ENCODE data around the gene MAPK8IP3. TPM values are rescaled to one million over a fixed set of nuclear protein-coding genes. Genes with fewer than 3 reads are reported as not detected.

MAPK8IP3 gene
- total RNA-seq, 1 experiment from 2014 or later, result 72.3 TPM

DNA sequence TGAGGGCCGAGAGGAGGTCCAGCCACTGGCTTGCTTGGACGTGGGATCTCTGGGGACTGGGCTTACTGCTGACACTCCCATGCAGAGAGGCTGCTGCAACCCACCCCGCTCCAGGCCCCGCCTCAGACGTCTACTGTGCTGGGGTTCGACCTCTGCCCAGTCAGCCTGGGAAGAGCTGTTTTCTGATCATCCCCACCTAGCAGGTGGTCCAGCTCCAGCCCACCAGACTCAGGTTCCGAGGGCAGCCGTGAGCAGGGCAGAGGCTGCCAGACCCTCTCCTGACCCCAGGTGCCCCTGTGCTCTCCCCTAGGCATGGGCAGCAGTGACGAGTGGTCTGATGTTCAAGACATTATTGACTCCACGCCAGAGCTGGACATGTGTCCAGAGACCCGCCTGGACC, 41.9 kb downstream of the MAPK8IP3 start (continued):
- TF ChIP-seq, protein P1, sequence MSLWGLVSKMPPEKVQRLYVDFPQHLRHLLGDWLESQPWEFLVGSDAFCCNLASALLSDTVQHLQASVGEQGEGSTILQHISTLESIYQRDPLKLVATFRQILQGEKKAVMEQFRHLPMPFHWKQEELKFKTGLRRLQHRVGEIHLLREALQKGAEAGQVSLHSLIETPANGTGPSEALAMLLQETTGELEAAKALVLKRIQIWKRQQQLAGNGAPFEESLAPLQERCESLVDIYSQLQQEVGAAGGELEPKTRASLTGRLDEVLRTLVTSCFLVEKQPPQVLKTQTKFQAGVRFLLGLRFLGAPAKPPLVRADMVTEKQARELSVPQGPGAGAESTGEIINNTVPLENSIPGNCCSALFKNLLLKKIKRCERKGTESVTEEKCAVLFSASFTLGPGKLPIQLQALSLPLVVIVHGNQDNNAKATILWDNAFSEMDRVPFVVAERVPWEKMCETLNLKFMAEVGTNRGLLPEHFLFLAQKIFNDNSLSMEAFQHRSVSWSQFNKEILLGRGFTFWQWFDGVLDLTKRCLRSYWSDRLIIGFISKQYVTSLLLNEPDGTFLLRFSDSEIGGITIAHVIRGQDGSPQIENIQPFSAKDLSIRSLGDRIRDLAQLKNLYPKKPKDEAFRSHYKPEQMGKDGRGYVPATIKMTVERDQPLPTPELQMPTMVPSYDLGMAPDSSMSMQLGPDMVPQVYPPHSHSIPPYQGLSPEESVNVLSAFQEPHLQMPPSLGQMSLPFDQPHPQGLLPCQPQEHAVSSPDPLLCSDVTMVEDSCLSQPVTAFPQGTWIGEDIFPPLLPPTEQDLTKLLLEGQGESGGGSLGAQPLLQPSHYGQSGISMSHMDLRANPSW (CRISPR knock-in tag; conservative IDR thresholded peaks at IDR 0.05; ENCODE audit: low read depth), result no peak

DNA sequence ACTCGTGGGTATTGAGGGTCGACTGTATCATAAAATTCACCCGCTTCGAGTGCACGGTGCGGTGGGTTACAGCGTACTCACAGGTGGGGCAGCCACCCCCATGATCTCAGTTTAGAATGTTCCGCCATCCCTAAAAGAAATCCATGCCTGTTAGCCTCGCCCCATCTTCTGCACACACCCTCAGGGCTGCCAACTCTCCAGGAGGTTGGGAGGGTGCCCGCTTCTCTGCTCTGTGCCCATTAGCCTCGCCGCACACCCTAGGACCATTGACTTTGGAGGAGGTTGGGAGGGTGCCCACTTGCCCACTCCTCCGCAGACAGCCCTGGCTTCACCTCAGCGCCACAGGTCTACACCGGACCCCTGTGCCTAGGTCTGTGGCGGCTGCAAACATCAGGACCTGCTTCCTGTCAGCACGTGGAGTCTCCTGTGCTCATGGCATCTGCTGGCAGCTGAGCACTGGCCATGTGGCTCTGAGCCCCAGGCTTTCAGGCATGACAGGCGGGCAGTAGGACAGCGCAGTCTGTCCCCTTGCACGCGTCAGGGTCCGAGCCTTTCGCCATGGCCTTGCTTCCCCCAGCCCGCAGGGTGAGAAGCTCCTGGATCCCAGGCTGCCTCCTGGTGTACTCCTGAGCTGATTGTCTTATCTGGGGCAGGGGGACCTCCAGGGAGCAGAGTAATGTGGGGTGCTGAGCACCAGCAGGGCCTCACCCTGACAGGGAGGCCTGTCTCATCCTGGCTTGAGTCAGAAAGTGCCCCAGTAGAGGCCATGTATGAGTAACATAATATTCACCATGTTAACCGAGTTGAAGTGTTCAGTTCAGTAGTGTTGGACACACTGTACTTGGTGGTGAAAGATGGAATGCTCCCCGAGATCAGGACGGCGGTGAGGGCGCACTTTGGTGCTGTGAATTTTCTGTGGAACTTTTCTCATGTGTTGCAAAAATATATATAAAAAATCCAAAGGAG, 43.4 kb downstream of the MAPK8IP3 start:
- Mint-ChIP-seq H3K36me3 (peaks cover 13% of the 10 kb centered on the region), H3K4me3 (no peak overlapping the region), H3K4me1 (no peaks in the 10 kb centered on the region), H3K9me3 (no peaks in the 10 kb centered on the region), H3K27me3 (ENCODE audit: low read depth) (no peaks in the 10 kb centered on the region), H3K27ac (no peak overlapping the region)
- CTCF ChIA-PET, result interaction anchor here (2.0 kb wide), 1 partner anchor 43 kb away, joined by 6 read pairs; the partner anchor contains the start of gene MAPK8IP3
- DNase-seq (ENCODE audit: low spot score), result no peak
- TF ChIP-seq GRHL2 (CRISPR knock-in tag; IDR thresholded peaks at IDR 0.05; ENCODE audit: insufficient replicate concordance, severe bottlenecking) (no peak), ZNF263 (CRISPR knock-in tag; IDR thresholded peaks at IDR 0.05; ENCODE audit: low read depth) (no peak), ZNF416 (CRISPR knock-in tag; IDR thresholded peaks at IDR 0.05) (no peak), NFE2L1 (CRISPR knock-in tag; IDR thresholded peaks at IDR 0.05) (no peak), IRF2 (CRISPR knock-in tag; IDR thresholded peaks at IDR 0.05; ENCODE audit: borderline replicate concordance, low read depth) (no peak), SMAD4 (CRISPR knock-in tag; IDR thresholded peaks at IDR 0.05) (no peak), RELA (CRISPR knock-in tag; IDR thresholded peaks at IDR 0.05; ENCODE audit: borderline replicate concordance) (no peak), OVOL2 (CRISPR knock-in tag; IDR thresholded peaks at IDR 0.05; ENCODE audit: borderline replicate concordance) (no peak), TP53 (CRISPR knock-in tag; IDR thresholded peaks at IDR 0.05) (no peak)
- TF ChIP-seq, protein P2, sequence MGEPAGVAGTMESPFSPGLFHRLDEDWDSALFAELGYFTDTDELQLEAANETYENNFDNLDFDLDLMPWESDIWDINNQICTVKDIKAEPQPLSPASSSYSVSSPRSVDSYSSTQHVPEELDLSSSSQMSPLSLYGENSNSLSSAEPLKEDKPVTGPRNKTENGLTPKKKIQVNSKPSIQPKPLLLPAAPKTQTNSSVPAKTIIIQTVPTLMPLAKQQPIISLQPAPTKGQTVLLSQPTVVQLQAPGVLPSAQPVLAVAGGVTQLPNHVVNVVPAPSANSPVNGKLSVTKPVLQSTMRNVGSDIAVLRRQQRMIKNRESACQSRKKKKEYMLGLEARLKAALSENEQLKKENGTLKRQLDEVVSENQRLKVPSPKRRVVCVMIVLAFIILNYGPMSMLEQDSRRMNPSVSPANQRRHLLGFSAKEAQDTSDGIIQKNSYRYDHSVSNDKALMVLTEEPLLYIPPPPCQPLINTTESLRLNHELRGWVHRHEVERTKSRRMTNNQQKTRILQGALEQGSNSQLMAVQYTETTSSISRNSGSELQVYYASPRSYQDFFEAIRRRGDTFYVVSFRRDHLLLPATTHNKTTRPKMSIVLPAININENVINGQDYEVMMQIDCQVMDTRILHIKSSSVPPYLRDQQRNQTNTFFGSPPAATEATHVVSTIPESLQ (CRISPR knock-in tag; IDR thresholded peaks at IDR 0.05), result no peak
- TF ChIP-seq, protein P3, sequence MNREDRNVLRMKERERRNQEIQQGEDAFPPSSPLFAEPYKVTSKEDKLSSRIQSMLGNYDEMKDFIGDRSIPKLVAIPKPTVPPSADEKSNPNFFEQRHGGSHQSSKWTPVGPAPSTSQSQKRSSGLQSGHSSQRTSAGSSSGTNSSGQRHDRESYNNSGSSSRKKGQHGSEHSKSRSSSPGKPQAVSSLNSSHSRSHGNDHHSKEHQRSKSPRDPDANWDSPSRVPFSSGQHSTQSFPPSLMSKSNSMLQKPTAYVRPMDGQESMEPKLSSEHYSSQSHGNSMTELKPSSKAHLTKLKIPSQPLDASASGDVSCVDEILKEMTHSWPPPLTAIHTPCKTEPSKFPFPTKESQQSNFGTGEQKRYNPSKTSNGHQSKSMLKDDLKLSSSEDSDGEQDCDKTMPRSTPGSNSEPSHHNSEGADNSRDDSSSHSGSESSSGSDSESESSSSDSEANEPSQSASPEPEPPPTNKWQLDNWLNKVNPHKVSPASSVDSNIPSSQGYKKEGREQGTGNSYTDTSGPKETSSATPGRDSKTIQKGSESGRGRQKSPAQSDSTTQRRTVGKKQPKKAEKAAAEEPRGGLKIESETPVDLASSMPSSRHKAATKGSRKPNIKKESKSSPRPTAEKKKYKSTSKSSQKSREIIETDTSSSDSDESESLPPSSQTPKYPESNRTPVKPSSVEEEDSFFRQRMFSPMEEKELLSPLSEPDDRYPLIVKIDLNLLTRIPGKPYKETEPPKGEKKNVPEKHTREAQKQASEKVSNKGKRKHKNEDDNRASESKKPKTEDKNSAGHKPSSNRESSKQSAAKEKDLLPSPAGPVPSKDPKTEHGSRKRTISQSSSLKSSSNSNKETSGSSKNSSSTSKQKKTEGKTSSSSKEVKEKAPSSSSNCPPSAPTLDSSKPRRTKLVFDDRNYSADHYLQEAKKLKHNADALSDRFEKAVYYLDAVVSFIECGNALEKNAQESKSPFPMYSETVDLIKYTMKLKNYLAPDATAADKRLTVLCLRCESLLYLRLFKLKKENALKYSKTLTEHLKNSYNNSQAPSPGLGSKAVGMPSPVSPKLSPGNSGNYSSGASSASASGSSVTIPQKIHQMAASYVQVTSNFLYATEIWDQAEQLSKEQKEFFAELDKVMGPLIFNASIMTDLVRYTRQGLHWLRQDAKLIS (CRISPR knock-in tag; IDR thresholded peaks at IDR 0.05; ENCODE audit: borderline replicate concordance), result no peak
- TF ChIP-seq, protein P4, sequence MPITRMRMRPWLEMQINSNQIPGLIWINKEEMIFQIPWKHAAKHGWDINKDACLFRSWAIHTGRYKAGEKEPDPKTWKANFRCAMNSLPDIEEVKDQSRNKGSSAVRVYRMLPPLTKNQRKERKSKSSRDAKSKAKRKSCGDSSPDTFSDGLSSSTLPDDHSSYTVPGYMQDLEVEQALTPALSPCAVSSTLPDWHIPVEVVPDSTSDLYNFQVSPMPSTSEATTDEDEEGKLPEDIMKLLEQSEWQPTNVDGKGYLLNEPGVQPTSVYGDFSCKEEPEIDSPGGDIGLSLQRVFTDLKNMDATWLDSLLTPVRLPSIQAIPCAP (CRISPR knock-in tag; IDR thresholded peaks at IDR 0.05), result no peak
- TF ChIP-seq, protein P5, sequence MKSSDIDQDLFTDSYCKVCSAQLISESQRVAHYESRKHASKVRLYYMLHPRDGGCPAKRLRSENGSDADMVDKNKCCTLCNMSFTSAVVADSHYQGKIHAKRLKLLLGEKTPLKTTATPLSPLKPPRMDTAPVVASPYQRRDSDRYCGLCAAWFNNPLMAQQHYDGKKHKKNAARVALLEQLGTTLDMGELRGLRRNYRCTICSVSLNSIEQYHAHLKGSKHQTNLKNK (CRISPR knock-in tag; IDR thresholded peaks at IDR 0.05), result no peak
- TF ChIP-seq, protein P6, sequence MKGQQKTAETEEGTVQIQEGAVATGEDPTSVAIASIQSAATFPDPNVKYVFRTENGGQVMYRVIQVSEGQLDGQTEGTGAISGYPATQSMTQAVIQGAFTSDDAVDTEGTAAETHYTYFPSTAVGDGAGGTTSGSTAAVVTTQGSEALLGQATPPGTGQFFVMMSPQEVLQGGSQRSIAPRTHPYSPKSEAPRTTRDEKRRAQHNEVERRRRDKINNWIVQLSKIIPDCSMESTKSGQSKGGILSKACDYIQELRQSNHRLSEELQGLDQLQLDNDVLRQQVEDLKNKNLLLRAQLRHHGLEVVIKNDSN (CRISPR knock-in tag; IDR thresholded peaks at IDR 0.05), result no peak
- ATAC-seq, result no peak
- POLR2A ChIA-PET, result no interaction called here
